GM19397 (cell line): Measurements from ENCODE around the gene THOC6.

Source experiments
- ATAC-seq: cut with Tn5 transposase; IDR thresholded peaks from one replicate; pipeline ENCODE4 v1.9.1; 2021; ENCODE audit warnings: mild to moderate bottlenecking, moderate library complexity; ENCODE audit not compliant: unreplicated experiment

THOC6 gene

DNA sequence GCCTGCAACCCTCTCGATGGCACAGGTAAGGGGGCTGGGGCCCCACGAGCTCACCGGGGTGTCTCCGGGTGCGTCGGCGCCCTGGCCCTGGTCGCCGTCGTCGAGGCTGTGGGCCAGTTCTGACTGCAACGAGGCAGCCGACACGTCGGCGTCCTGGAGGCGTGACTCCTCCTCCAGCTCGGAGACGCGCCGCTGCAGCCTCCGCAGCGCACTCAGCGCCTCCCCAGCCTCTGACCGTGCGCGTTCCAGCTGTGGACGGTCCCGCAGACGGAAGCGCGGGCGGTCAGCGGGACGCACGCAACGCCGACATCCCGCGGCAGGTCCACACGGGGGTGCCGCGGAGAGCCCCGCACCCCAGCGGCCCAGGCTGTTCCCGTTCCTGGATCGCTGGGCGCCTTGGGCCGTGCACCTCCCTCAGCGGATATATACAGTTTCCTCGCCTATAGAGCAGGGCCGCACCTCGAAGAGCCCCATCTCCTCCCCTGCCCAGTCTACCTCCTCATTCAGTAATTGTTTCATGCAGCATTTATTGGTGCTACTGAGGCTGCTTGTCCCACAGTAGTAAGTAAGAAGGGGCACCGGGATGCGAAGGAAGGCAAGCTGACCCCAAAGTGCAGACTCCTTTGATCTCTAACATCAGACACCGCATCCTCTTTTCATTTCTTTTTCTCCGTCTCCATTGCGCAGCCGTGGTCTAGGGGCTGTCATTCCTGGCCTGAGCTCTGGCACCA is 5.8 kb downstream of the THOC6 start:
- ATAC-seq = no peak

DNA sequence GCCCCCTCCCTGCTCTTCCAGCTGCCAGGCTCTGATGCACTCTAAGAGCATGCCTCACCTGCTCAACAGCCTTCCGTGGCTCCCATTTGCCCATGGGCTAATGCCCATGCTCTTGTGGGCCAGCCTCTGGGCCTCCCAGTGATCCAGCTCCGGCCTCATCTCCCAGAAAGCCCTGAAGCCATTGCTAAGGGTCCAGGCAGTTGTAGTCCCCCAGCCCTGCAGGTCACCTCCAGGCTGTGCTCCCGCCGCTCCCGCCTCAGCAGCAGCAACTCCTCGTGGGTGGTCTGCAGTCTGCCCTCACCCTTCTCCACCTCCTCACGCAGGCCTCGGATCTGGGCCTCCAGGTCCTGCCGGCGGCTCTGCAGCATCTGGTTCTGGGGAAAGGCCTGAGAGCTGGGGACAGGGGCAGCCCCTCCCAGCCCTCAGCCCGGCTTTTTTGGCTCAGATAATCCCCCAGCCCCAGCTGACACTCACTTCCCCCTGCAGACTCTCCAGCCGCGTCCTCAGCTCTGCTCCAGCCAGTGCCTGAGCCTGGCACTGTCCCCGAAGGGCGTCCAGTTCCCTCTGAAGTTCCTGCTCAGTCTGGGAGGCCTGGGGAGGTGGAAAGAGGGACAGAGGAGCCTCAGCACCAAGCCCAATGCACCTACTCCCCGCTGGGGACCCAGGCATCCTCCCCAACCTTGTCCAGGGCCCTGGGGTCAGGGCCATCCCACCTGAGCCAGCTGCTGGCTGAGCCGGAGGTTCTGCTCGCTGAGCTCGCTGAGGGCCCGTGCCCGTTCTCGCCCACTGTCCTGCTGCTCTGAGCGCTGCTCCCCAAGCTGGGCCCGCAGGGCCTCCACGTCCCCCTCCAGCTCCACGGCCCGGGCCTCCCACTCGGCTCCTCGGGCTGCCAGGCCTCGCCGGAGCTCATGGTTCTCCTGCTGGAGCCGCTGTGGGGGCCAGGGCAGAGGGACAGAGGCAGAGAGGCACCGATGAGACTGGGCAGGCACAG is 6.7 kb downstream of the THOC6 start:
- no peak for ATAC-seq

- ATAC-seq = no peak
Observed at GRCh38 chr16:3032624-3033023, 8.8 kb downstream of the THOC6 start.

DNA sequence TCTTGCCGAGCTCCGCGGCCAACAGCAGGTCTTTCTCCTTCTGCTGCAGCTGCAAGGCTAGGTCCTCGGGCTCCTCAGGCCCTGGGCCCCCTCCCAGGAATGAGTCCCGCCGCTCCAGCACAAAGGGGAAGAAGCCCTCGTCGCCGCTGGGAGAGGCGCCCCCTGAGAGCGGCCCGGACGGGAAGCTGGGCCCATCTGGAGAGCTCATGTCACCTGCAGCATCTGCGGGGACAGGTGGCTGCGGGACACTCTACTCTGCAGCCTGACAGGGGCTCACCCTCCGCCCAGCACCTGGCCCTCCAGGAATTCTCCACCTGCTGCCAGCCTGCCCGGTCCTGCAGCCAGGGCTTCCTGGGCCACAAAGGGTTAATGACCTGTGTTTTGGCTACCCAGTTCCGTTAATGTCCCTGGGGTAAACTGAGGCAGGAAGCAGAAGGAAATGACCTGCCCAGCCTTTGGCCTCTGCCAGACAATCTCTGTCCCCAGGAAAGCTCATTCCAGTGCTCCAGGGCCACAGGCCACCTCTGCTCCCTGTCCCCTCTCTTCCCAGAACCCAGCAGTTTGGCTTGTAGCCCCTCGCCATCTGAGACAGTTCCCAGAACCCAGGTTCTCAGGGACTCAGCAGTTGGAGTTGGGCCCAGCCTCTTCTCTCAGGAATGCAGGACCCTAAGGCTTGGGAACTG is 11.6 kb downstream of the THOC6 start:
- no peak for ATAC-seq

- no peak for ATAC-seq
Observed at GRCh38 chr16:3035972-3036725, 12.3 kb downstream of the THOC6 start.

GRCh38 chr16:3036726-3037315 is 13.0 kb downstream of the THOC6 start, which contains the start of gene BICDL2:
BICDL2 (minus strand) TSS chr16:3036944; CDS start chr16:3035496, 1,448 bp downstream.
- no peak for ATAC-seq

DNA sequence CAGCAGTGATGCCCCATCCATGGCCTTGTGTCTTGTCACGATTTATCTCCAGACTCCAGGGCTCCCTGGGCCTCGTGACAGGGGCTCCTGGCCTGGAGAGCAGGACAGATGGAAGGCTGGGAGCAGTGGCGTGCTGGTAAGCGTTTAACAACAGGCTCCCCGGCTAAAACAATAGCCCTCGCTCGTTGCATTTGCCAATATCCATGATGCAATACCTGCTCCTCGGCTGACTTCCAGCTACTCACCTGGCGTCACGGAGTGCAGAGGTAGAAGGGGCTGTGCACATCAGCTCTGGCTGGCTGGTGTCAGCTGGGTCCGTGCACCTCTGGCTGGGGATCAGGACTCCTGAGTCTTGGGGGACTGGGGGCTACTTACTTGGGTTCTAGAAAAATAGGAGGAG is 14.4 kb downstream of the THOC6 start:
- no peak for ATAC-seq

- no peak for ATAC-seq
Observed at GRCh38 chr16:3038896-3039295, 15.1 kb downstream of the THOC6 start.

DNA sequence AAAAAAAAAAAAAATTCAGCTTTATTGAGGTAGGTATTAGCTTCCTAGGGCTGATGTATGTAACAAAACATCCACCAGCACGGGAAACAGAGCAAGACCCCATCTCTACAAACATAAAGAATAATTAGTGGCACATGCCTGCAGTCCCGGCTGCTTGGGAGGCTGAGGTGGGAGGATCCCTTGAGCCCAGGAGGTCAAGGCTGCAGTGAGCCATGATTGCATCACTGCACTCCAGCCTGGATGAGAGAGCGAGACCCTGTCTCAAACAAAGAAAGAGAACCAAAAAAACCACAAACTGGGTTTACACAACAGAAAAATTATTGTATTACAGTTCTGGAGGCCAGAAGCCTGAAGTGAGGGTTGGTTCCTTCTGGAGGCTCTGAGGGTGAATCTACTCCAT is 18.5 kb downstream of the THOC6 start:
- no peak for ATAC-seq

DNA sequence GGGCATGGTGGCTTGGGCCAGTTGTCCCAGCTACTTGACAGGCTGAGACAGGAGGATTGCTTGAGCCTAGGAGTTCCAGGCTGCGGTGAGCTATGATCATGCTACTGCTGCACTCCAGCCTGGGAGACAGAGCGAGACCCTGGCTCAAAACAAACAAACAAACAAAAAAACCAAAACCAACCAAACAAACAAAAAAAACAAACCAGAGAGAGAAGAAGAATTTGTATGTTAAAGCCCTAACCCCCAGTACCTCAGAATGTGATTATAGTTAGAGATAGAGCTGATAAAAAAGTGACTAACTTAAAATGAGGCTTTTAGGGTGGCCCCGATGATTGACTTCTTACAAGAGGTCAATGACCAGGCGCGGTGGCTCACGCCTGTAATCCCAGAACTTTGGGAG is 20.9 kb downstream of the THOC6 start:
- no peak for ATAC-seq

- ATAC-seq = no peak
Observed at GRCh38 chr16:3045758-3046640, 22.2 kb downstream of the THOC6 start, which contains the start of gene MMP25. MMP25 (plus strand) TSS chr16:3046561; CDS start chr16:3046918, 357 bp downstream.

GRCh38 chr16:3046641-3047386 is 23.0 kb downstream of the THOC6 start:
- ATAC-seq = no peak

DNA sequence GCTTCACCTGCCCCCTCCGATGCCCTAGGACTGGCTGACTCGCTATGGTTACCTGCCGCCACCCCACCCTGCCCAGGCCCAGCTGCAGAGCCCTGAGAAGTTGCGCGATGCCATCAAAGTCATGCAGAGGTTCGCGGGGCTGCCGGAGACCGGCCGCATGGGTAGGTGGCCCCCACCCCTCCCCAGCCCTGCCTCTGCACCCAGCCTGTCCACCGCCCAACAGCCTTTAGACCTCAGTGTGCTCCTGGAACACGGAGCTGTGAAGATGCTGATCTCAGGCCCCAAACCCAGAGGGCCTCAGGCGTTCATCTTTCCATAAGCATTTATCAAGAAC is 23.5 kb downstream of the THOC6 start:
- no peak for ATAC-seq

DNA sequence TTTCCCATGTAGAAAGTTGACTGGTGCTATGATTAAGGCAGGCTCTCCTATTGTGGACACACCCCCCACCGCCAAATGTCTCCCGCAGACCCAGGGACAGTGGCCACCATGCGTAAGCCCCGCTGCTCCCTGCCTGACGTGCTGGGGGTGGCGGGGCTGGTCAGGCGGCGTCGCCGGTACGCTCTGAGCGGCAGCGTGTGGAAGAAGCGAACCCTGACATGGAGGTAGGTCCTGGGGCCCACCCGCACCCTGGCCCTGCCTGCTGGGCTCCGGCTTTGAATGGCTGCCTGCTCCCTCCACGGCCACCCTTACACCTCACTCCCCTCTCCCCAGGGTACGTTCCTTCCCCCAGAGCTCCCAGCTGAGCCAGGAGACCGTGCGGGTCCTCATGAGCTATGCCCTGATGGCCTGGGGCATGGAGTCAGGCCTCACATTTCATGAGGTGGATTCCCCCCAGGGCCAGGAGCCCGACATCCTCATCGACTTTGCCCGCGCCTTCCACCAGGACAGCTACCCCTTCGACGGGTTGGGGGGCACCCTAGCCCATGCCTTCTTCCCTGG is 26.2 kb downstream of the THOC6 start:
- no peak for ATAC-seq

DNA sequence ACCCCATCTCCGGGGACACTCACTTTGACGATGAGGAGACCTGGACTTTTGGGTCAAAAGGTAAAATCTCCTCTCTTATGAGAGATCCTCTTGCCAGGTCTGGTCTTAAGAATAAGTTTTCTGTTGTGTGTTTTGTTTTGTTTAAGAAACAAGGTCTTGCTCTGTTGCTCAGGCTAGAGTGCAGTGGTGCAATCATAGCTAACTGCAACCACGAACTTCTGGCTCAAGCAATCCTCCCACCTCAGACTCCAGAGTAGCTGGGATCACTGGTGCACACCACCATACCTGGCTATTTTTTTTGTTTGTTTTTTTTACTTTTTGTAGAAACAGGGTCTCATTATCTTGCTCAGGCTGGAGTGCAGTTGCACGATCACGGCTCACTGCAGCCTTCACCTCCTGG is 26.7 kb downstream of the THOC6 start:
- no peak for ATAC-seq

DNA sequence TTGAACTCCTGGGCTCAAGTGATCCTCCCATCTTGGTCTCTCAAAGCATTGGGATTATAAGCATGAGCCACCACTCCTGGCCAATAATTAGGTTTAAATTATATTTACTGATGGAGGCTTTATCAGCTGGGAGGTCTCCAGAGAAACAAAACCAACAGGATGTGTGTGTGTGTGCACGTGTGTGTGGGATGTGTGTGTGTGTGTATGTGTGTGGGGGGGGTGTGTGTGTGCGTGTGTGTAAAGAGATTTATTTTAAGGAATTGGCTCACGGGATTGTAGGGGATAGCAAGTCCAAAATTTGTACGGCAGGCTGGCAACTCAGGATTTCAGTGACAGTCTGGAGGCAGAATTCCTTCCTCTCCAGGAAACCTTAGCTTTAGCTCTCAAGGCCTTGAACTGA is 27.2 kb downstream of the THOC6 start:
- no peak for ATAC-seq

DNA sequence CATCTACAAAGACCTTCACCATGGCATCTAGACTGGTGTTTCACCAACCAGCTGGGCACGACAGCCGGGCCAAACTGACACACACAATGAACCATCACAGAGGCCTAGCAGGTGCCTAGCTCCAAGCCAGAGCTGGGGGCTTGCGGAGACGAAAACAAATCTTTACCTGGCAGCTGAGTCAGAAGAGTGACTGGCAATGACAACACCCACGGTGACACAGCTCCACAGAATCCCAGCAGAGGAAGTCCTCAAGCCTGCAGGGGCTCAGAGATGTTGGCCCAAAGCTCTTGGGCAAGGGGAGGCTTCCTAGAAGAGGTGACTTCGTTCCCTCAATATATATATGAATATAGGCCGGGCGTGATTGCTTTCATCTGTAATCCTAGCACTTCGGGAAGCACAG is 27.7 kb downstream of the THOC6 start:
- no peak for ATAC-seq
